Thyroid gland (tissue), 4 donors: ENCODE data around the gene KMT2B. TPM values are rescaled to one million over a fixed set of nuclear protein-coding genes. Genes with fewer than 3 reads are reported as not detected.

Experiments used
- DNase-seq, 2 donors: peaks; one replicate each; pipeline ENCODE4 v3.0.0-alpha.2; 2019
- H3K27ac ChIP-seq, 3 donors: fragments of 200-600 bp; sonication (generic); 1 replicate in 2 of 3; 2 replicates in 1 of 3; pipeline ENCODE4 v1.5.1; 2016 to 2019; ENCODE audit warnings: mild to moderate bottlenecking in 1 of 3, moderate library complexity in 1 of 3
- H3K27me3 ChIP-seq: fragments of 200-600 bp; sonication (generic); one replicate; pipeline ENCODE4 v1.5.1; 2019
- H3K36me3 ChIP-seq, 2 donors: fragments of 200-600 bp; sonication (generic); one replicate each; pipeline ENCODE4 v1.5.1; 2016 to 2019
- H3K4me1 ChIP-seq, 2 donors: fragments of 200-600 bp; sonication (generic); one replicate each; pipeline ENCODE4 v1.5.1; 2017 to 2019
- H3K4me3 ChIP-seq, 3 donors: fragments of 200-600 bp; sonication (generic); replicated peaks in 1 of 3; 1 replicate in 2 of 3; 2 replicates in 1 of 3; pipeline ENCODE4 v1.5.1; 2016; ENCODE audit warnings: mild to moderate bottlenecking in 1 of 3
- H3K9me3 ChIP-seq: fragments of 200-600 bp; sonication (generic); one replicate; pipeline ENCODE4 v1.5.1; 2017
- POLR2A ChIP-seq, 2 donors: fragments of 450-650 bp; IDR thresholded peaks; one replicate each; pipeline ENCODE4 v1.6.1; 2017; ENCODE audit warnings: antibody characterized with exemption in 2 of 2, mild to moderate bottlenecking in 2 of 2, moderate library complexity in 1 of 2
- WGBS, 2 donors: methylation state at CpG; one replicate each; pipeline ENCODE4 v1.1.5; 2017; 5-methylcytosine and 5-hydroxymethylcytosine counted together
- intact Hi-C: fragments of 100-400 bp; cut with DNase I; formaldehyde crosslinking; loops from one replicate; pipeline ENCODE4 v1.15.1; 2023
- total RNA-seq, 4 donors: library from RNA; depleted of rRNA; stranded (reverse); fragments of >200 nt; gene quantifications; one replicate each; pipeline ENCODE4 v1.2.3, GENCODE V29; 2016
- TF ChIP-seq, protein P1 (sequence below), 6 experiments: fragments of 200-600 bp in 3 of 6; fragments of 450-650 bp in 3 of 6; sonication (generic) in 3 of 6; IDR thresholded peaks; one replicate each; pipeline ENCODE4 v1.5.1; 2016 to 2019; ENCODE audit warnings: antibody characterized with exemption in 6 of 6, mild to moderate bottlenecking in 2 of 6, inconsistent platforms in 1 of 6, moderate library complexity in 1 of 6

KMT2B gene
- total RNA-seq, 4 donors from 2014 or later: 12.4 to 29.4 (median 19.7) TPM

DNA sequence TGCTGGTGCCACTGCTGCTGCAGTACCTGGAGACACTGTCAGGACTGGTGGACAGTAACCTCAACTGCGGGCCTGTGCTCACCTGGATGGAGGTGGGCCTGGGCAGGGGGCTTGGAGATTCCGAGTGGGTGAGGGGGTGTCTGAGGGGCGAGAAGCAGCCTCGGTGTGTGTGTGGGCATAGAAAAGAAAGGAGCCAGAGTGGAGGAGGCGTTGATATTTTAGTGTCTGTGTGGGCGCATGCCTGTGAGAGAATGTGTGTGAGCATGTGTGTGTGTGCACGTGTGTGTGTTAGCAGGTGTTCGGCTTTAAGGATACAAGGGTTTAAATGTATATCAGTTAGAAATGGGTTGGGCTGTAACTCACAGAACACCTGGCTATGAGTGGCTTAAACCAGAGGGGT, 61.2 kb downstream of the KMT2B start:
- TF ChIP-seq, protein P1, sequence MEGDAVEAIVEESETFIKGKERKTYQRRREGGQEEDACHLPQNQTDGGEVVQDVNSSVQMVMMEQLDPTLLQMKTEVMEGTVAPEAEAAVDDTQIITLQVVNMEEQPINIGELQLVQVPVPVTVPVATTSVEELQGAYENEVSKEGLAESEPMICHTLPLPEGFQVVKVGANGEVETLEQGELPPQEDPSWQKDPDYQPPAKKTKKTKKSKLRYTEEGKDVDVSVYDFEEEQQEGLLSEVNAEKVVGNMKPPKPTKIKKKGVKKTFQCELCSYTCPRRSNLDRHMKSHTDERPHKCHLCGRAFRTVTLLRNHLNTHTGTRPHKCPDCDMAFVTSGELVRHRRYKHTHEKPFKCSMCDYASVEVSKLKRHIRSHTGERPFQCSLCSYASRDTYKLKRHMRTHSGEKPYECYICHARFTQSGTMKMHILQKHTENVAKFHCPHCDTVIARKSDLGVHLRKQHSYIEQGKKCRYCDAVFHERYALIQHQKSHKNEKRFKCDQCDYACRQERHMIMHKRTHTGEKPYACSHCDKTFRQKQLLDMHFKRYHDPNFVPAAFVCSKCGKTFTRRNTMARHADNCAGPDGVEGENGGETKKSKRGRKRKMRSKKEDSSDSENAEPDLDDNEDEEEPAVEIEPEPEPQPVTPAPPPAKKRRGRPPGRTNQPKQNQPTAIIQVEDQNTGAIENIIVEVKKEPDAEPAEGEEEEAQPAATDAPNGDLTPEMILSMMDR (IDR thresholded peaks at IDR 0.05): no peak
- no peak for TF ChIP-seq POLR2A (IDR thresholded peaks at IDR 0.05)
- intact Hi-C loops: no loop called here
- no peak for DNase-seq
- Histone ChIP-seq H3K9me3 (no peaks in the 10 kb centered on the region), H3K27ac (no peak overlapping the region), H3K4me1 (peaks cover 6 to 8% of the 10 kb centered on the region in 2 donors), H3K36me3 (peaks cover 0 to 3% of the 10 kb centered on the region in 2 donors), H3K4me3 (no peak overlapping the region), H3K27me3 (no peaks in the 10 kb centered on the region)
- 93 to 94% methylated on average over 8 of the region's 8 CpGs for whole genome bisulfite sequencing, 2 donors

DNA sequence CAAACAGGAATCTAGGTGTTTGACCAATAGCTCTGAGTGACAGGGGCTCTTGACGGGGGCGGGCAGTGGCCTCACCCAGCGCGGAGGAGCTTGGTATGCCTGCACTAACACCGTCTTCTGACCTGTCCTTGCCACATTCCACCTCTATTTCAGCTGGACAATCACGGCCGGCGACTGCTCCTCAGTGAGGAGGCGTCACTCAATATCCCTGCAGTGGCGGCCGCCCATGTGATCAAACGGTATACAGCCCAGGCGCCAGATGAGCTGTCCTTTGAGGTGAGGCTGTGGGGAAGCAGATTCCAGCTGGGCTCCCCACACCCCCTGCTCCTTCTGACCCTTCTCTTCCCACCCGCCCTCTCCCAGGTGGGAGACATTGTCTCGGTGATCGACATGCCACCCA, 62.3 kb downstream of the KMT2B start:
- 94 to 100% methylated on average over 3 to 16 of the region's 16 CpGs for WGBS, 2 donors
- no peak overlapping the region for H3K4me3 ChIP-seq
- peaks cover 0 to 3% of the 10 kb centered on the region in 2 donors for H3K36me3 ChIP-seq
- H3K9me3 ChIP-seq: no peaks in the 10 kb centered on the region
- peaks cover under 1 to 3% of the 10 kb centered on the region in 2 donors for H3K4me1 ChIP-seq
- TF ChIP-seq, protein P1 (IDR thresholded peaks at IDR 0.05): no peak
- no peak for TF ChIP-seq POLR2A (IDR thresholded peaks at IDR 0.05)
- H3K27ac ChIP-seq: no peak overlapping the region
- intact Hi-C loops: no loop called here
- no peak for DNase-seq
- no peaks in the 10 kb centered on the region for H3K27me3 ChIP-seq

DNA sequence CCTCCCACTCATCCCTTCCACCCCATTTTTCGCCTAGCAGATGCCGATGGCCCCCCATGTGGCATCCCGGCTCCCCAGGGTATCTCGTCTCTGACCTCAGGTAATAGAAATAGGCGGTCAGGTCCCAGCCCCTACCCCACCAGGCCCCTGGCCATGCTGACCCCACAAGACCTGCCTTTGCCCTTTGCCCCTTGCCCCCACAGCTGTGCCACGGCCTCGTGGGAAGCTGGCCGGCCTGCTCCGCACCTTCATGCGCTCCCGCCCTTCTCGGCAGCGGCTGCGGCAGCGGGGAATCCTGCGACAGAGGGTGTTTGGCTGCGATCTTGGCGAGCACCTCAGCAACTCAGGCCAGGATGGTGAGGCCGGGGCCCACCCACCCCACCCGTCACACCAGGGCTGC, 62.9 kb downstream of the KMT2B start:
- H3K27me3 ChIP-seq: no peaks in the 10 kb centered on the region
- DNase-seq: no peak
- H3K9me3 ChIP-seq: no peaks in the 10 kb centered on the region
- no peak for TF ChIP-seq POLR2A (IDR thresholded peaks at IDR 0.05)
- TF ChIP-seq, protein P1 (IDR thresholded peaks at IDR 0.05): no peak
- intact Hi-C loops: no loop called here
- H3K4me1 ChIP-seq: peaks cover 0 to 1% of the 10 kb centered on the region in 2 donors
- 93 to 97% methylated on average over 14 to 18 of the region's 20 CpGs for WGBS, 2 donors
- peaks cover 0 to 3% of the 10 kb centered on the region in 2 donors for H3K36me3 ChIP-seq
- no peak overlapping the region for H3K27ac ChIP-seq
- no peak overlapping the region for H3K4me3 ChIP-seq

DNA sequence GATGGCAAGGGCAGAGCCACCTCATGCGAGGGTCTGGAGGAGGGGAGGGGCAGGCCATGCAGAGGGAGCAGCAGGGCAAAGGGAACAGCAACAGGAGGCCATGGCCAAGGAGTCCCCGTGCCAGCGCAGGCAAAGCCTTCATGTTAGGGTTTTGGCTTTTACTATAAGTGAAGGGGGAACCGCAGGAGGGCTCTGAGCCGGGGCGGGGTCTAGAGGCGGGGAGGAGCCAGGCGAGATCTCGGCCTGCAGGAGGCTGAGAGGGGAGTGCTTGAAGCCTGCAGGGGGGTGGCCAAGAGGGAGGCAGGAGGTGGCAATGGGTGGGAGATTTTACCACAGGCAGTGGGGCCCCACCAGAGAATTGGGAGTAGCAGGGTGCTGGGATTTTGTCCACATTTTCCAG, 63.8 kb downstream of the KMT2B start:
- no peak for DNase-seq
- intact Hi-C loops: no loop called here
- WGBS, 2 donors: 82 to 91% methylated on average over 9 of the region's 9 CpGs

DNA sequence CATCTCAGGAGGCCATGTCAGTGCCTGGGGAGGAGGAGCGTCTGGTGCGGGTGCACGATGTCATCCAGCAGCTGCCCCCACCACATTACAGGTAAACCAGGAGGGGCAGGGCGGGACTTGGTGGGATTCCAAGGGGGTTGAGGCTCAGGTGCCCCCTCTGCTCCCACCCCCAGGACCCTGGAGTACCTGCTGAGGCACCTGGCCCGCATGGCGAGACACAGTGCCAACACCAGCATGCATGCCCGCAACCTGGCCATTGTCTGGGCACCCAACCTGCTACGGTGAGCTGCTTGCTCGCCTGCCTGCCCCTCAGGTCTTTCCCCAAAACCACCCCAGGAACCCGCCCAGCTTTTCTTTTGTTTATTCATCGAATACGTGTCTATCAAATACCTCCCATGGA, 64.8 kb downstream of the KMT2B start:
- intact Hi-C loops: no loop called here
- no peak overlapping the region for H3K4me3 ChIP-seq
- 90 to 97% methylated on average over 12 of the region's 12 CpGs for WGBS, 2 donors
- no peaks in the 10 kb centered on the region for H3K4me1 ChIP-seq
- no peaks in the 10 kb centered on the region for H3K9me3 ChIP-seq
- H3K36me3 ChIP-seq: peaks cover 0 to 3% of the 10 kb centered on the region in 2 donors
- DNase-seq: no peak
- H3K27ac ChIP-seq: no peak overlapping the region
- TF ChIP-seq POLR2A (IDR thresholded peaks at IDR 0.05): no peak
- TF ChIP-seq, protein P1 (IDR thresholded peaks at IDR 0.05): no peak
- no peaks in the 10 kb centered on the region for H3K27me3 ChIP-seq

More for the DNA sequence above, 63.8 kb downstream of the KMT2B start:
- Histone ChIP-seq H3K36me3 (peaks cover 0 to 3% of the 10 kb centered on the region in 2 donors), H3K9me3 (no peaks in the 10 kb centered on the region), H3K27ac (no peak overlapping the region), H3K27me3 (no peaks in the 10 kb centered on the region), H3K4me1 (no peaks in the 10 kb centered on the region), H3K4me3 (no peak overlapping the region)
- TF ChIP-seq, protein P1 (IDR thresholded peaks at IDR 0.05): no peak
- no peak for TF ChIP-seq POLR2A (IDR thresholded peaks at IDR 0.05)
